HepG2 (cell line): ENCODE data around the gene TLCD3B. TPM values are rescaled to one million over a fixed set of nuclear protein-coding genes. Genes with fewer than 3 reads are reported as not detected.
A peak's percentile ranks its signal among the peaks of the same experiment; 100 is the strongest.

ENCODE experiments used
- ARID3A ChIP-seq: IDR thresholded peaks from 2 replicates; pipeline ENCODE4 v1.6.1; 2012; ENCODE audit warnings: low read depth, low read length, improper control_type of control experiment
- BRCA1 ChIP-seq: sonication (generic); formaldehyde crosslinking; IDR thresholded peaks from 2 replicates; pipeline ENCODE4 v1.4.0; 2020; ENCODE audit warnings: missing genetic modification reagents
- EZH2 ChIP-seq: conservative IDR thresholded peaks from 2 replicates; pipeline ENCODE4 v1.6.1; 2012; ENCODE audit warnings: mild to moderate bottlenecking, low read depth, low read length, moderate library complexity
- FOXP1 ChIP-seq, 2 experiments: fragments of 450-650 bp in 1 of 2; IDR thresholded peaks; 2 replicates each; pipeline ENCODE4 v1.6.1; 2017 to 2018; ENCODE audit warnings: antibody characterized with exemption in 1 of 2
- HDAC2 ChIP-seq: sonication (generic); formaldehyde crosslinking; IDR thresholded peaks from 2 replicates; pipeline ENCODE4 v1.4.0; 2020; ENCODE audit warnings: missing genetic modification reagents
- HIC2 ChIP-seq: sonication (generic); formaldehyde crosslinking; IDR thresholded peaks from 2 replicates; pipeline ENCODE4 v1.9.0; 2022; ENCODE audit warnings: low read depth, missing genetic modification reagents
- NR2F6 ChIP-seq, 2 experiments: IDR thresholded peaks; 2 replicates each; pipeline ENCODE4 v1.6.1; 2016; ENCODE audit warnings: antibody characterized with exemption in 1 of 2, mild to moderate bottlenecking in 1 of 2
- SP4 ChIP-seq: sonication (generic); formaldehyde crosslinking; IDR thresholded peaks from 2 replicates; pipeline ENCODE4 v1.8.1; 2023; ENCODE audit warnings: mild to moderate bottlenecking, missing genetic modification reagents
- TFAP4 ChIP-seq: sonication (generic); IDR thresholded peaks from 2 replicates; pipeline ENCODE4 v1.6.1; 2016; ENCODE audit warnings: low read depth, borderline replicate concordance
- ZBTB25 ChIP-seq: IDR thresholded peaks from 2 replicates; pipeline ENCODE4 v1.6.1; 2018; ENCODE audit warnings: missing genetic modification reagents
- ZKSCAN8 ChIP-seq: IDR thresholded peaks from 2 replicates; pipeline ENCODE4 v1.6.1; 2016; ENCODE audit warnings: borderline replicate concordance, missing genetic modification reagents, missing compliant biosample characterization
- ZNF17 ChIP-seq: sonication (generic); formaldehyde crosslinking; IDR thresholded peaks from 2 replicates; pipeline ENCODE4 v1.5.0; 2020; ENCODE audit warnings: mild to moderate bottlenecking, missing genetic modification reagents
- ZNF207 ChIP-seq: fragments of 450-650 bp; IDR thresholded peaks from 2 replicates; pipeline ENCODE4 v1.6.1; 2016; ENCODE audit warnings: antibody characterized with exemption, borderline replicate concordance
- ZNF501 ChIP-seq: sonication (generic); formaldehyde crosslinking; IDR thresholded peaks from 2 replicates; pipeline ENCODE4 v1.5.1; 2020; ENCODE audit warnings: mild to moderate bottlenecking, moderate library complexity, missing genetic modification reagents
- ZNF580 ChIP-seq: IDR thresholded peaks from 2 replicates; pipeline ENCODE4 v1.6.1; 2016; ENCODE audit warnings: low read depth, borderline replicate concordance
- ZNF672 ChIP-seq: sonication (generic); formaldehyde crosslinking; IDR thresholded peaks from 2 replicates; pipeline ENCODE4 v1.8.1; 2022; ENCODE audit warnings: missing genetic modification reagents
- ZNF687 ChIP-seq: sonication (generic); formaldehyde crosslinking; IDR thresholded peaks from 2 replicates; pipeline ENCODE4 v1.5.1; 2020; ENCODE audit warnings: mild to moderate bottlenecking, missing genetic modification reagents, moderate library complexity
- polyA plus RNA-seq, 8 experiments: library from polyadenylated mRNA; depleted of rRNA in 3 of 8; stranded (reverse) in 7 of 8; unstranded in 1 of 8; fragments of >200 nt; fragmentation: Illumina TruSeq in 4 of 8; extraction: Trizol in 4 of 8; gene quantifications; 2 replicates each; pipeline versions ENCODE4 v1.2.1 to v1.2.3, GENCODE V29; 2011 to 2016; ENCODE audit warnings: low read depth in 4 of 8, missing spikeins in 1 of 8, mixed read lengths in 1 of 8; ENCODE audit not compliant: insufficient read depth in 1 of 8
- total RNA-seq, 5 experiments: library from RNA; depleted of rRNA; stranded (reverse); fragments of >200 nt; fragmentation: Illumina TruSeq; extraction: Trizol; gene quantifications; 2 replicates each; pipeline ENCODE4 v1.2.3, GENCODE V29; 2016; ENCODE audit warnings: low read depth in 1 of 5

The TLCD3B gene
- total and polyA plus RNA-seq, 2 of the 13 experiments (the other 11 are each of a cell fraction or from before 2014, with no cell fraction given): not detected

GRCh38 chr16:30016555-30017276, 14.4 kb downstream of the TLCD3B start (continued):
- peak; percentile 40; the same call in 1 of the 2 replicates for TF ChIP-seq ARID3A
- TF ChIP-seq ZNF501 (CRISPR knock-in tag): peak; percentile 69
- TF ChIP-seq ZNF580 (CRISPR knock-in tag): no peak
- no peak for TF ChIP-seq SP4 (CRISPR knock-in tag)
- no peak for TF ChIP-seq ZBTB25 (CRISPR knock-in tag)
- no peak for TF ChIP-seq TFAP4
- no peak for TF ChIP-seq ZKSCAN8 (CRISPR knock-in tag)
- no peak for TF ChIP-seq FOXP1 (IDR thresholded peaks at IDR 0.05)
- TF ChIP-seq FOXP1 (CRISPR knock-in tag; IDR thresholded peaks at IDR 0.05): 0 out of 2 replicates have a peak, but pooled peaks have one; percentile 19
- no peak; the same call in 1 of the 2 replicates for TF ChIP-seq ZNF687 (CRISPR knock-in tag)
- TF ChIP-seq HIC2 (CRISPR knock-in tag): peak; percentile 28; the same call in 1 of the 2 replicates
- TF ChIP-seq ZNF672 (CRISPR knock-in tag): no peak
- TF ChIP-seq NR2F6 (IDR thresholded peaks at IDR 0.05): no peak
- TF ChIP-seq NR2F6 (CRISPR knock-in tag; IDR thresholded peaks at IDR 0.05): peak; percentile 22; the same call in 1 of the 2 replicates
- no peak for TF ChIP-seq ZNF207
- no peak for TF ChIP-seq EZH2
- peak; percentile 45; the same call in 1 of the 2 replicates for TF ChIP-seq HDAC2 (CRISPR knock-in tag)
- no peak for TF ChIP-seq ZNF17 (CRISPR knock-in tag)
- no peak for TF ChIP-seq BRCA1
